ENCODE data around the gene MEX3D. TPM values are rescaled to one million over a fixed set of nuclear protein-coding genes. Genes with fewer than 3 reads are reported as not detected.

Gene MEX3D
- total RNA-seq, 1 experiment from 2014 or later, result 64.0 TPM

DNA sequence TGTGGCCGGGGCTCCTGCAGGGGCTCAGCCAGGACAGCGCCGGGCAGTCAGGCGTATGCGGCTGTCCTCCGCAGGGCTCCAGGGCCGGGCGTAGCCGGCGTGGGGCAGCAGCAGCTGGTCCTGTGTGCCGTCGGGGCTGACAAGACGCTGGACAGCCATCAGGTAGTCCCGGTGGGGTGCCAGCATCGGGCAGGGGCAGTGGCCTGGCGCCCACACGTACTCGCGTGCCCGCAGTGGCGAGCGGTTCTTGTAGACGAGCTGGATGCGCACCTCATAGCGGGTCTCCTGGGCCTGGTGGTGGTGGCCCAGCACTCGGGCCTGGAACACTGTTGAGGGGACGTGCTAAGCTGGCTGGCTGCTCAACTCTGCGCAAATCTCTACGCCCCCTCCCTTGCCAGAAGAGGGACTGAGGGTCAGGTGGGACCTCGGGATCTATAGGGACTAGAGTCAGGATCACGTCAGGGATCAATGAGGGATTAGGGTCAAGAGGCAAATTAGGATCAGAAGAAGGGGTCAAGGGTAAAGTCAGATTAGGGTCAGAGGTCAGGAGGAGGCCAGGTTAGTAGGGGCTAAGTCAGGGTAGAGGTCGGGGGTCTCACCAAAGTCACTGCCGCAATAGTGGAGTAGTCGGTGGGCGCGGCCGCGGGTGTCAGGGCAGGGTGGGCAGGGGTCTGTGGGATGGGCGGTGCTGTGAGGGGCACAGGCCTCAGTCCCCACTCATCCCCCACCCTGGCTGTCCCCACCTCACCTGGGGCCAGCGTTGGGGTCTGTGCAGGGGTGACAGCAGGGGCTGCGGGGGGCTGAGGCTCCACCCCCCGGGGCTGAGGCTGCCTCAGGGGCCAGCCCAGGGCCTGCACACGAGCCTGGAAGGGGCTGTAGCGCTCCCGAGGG is 61.9 kb downstream of the MEX3D start:
- Histone ChIP-seq H3K79me2 (ENCODE audit: low read length) (no peaks in the 10 kb centered on the region), H3K36me3 (ENCODE audit: low read depth, low read length) (no peaks in the 10 kb centered on the region), H3K9ac (ENCODE audit: low read length) (no peak overlapping the region), H3K27me3 (ENCODE audit: low read length) (no peaks in the 10 kb centered on the region), H3K4me3 (ENCODE audit: low read length) (no peak overlapping the region), H3K4me2 (ENCODE audit: low read length) (no peak overlapping the region), H3K4me1 (ENCODE audit: insufficient read depth, low read length) (no peaks in the 10 kb centered on the region; the same call in 1 of the 2 replicates), H2AFZ (ENCODE audit: low read length) (no peak overlapping the region), H3K9me2 (replicated peaks; ENCODE audit: low read length) (no peaks in the 10 kb centered on the region), H4K20me1 (ENCODE audit: low read length) (no peaks in the 10 kb centered on the region), H3F3A (ENCODE audit: low read length, unreplicated experiment) (no peaks in the 10 kb centered on the region), H3K27ac (ENCODE audit: low read length) (no peak overlapping the region), H3K9me3 (ENCODE audit: low read length) (no peaks in the 10 kb centered on the region)
- no peak for TF ChIP-seq EZH2phosphoT487 (IDR thresholded peaks at IDR 0.05; ENCODE audit: borderline replicate concordance, low read length)
- TF ChIP-seq, protein P1, sequence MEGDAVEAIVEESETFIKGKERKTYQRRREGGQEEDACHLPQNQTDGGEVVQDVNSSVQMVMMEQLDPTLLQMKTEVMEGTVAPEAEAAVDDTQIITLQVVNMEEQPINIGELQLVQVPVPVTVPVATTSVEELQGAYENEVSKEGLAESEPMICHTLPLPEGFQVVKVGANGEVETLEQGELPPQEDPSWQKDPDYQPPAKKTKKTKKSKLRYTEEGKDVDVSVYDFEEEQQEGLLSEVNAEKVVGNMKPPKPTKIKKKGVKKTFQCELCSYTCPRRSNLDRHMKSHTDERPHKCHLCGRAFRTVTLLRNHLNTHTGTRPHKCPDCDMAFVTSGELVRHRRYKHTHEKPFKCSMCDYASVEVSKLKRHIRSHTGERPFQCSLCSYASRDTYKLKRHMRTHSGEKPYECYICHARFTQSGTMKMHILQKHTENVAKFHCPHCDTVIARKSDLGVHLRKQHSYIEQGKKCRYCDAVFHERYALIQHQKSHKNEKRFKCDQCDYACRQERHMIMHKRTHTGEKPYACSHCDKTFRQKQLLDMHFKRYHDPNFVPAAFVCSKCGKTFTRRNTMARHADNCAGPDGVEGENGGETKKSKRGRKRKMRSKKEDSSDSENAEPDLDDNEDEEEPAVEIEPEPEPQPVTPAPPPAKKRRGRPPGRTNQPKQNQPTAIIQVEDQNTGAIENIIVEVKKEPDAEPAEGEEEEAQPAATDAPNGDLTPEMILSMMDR (conservative IDR thresholded peaks at IDR 0.05; ENCODE audit: low read depth, low read length), result no peak
- no peak for TF ChIP-seq EZH2 (IDR thresholded peaks at IDR 0.05; ENCODE audit: low read length, unreplicated experiment)
- no peak for ATAC-seq
- ChIA-PET CTCF (no interaction called here), POLR2A (ENCODE audit: unreplicated experiment) (no interaction called here)
- intact Hi-C loops (cut with micrococcal nuclease), result no loop called here
- DNase-seq, result no peak
- no TSS peak for BruUV-seq (replicated peaks)

DNA sequence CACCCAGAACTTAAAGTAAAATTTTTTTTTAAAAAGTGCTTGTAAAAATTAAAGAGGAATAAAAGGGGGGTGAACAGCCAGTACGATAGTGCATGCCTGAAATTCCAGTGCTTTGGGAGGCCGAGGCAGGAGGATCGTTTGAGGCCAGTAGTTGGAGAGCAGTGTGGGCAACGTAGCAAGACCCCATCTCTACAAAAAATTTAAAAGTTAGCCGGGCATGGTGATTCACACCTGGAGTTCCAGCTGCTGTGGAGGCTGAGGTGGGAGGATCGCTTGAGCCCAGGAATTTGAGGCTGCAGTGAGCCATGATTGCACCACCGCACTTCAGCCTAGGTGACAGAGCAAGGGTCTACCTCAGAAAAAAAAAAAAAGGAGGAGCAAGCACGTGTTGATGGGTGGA is 63.1 kb downstream of the MEX3D start:
- POLR2A ChIA-PET (ENCODE audit: unreplicated experiment), result no interaction called here
- Histone ChIP-seq H3K27me3 (ENCODE audit: low read length) (no peaks in the 10 kb centered on the region), H3K79me2 (ENCODE audit: low read length) (no peaks in the 10 kb centered on the region)

More for the DNA sequence above, 63.1 kb downstream of the MEX3D start:
- ATAC-seq, result no peak
- no peak for DNase-seq
- no peak overlapping the region for H3K9ac ChIP-seq (ENCODE audit: low read length)
- H4K20me1 ChIP-seq (ENCODE audit: low read length), result no peaks in the 10 kb centered on the region
- no peak overlapping the region for H3K27ac ChIP-seq (ENCODE audit: low read length)
- no peaks in the 10 kb centered on the region for H3K36me3 ChIP-seq (ENCODE audit: low read depth, low read length)
- H3K4me2 ChIP-seq (ENCODE audit: low read length), result no peak overlapping the region
- no peak overlapping the region for H3K4me3 ChIP-seq (ENCODE audit: low read length)
- H3K9me2 ChIP-seq (replicated peaks; ENCODE audit: low read length), result no peaks in the 10 kb centered on the region
- no peaks in the 10 kb centered on the region for H3F3A ChIP-seq (ENCODE audit: low read length, unreplicated experiment)
- H2AFZ ChIP-seq (ENCODE audit: low read length), result no peak overlapping the region
- no peaks in the 10 kb centered on the region; the same call in 1 of the 2 replicates for H3K4me1 ChIP-seq (ENCODE audit: insufficient read depth, low read length)
- CTCF ChIA-PET, result no interaction called here
- BruUV-seq (replicated peaks), result no TSS peak
- no peaks in the 10 kb centered on the region for H3K9me3 ChIP-seq (ENCODE audit: low read length)
- TF ChIP-seq EZH2 (IDR thresholded peaks at IDR 0.05; ENCODE audit: low read length, unreplicated experiment) (no peak), EZH2phosphoT487 (IDR thresholded peaks at IDR 0.05; ENCODE audit: borderline replicate concordance, low read length) (no peak)
- TF ChIP-seq, protein P1 (conservative IDR thresholded peaks at IDR 0.05; ENCODE audit: low read depth, low read length), result no peak
- intact Hi-C loops (cut with micrococcal nuclease), result no loop called here

Other genes starting within 250 kb of the MEX3D start
- 102 and 111 TPM in 2 replicates for gene NDUFS7, start 184.4 kb downstream of the MEX3D start, total RNA-seq (2014; rRNA removed)
- 74.9 and 75.6 TPM in 2 replicates for gene GAMT, start 166.8 kb downstream of the MEX3D start, total RNA-seq (2014; rRNA removed)
- gene DAZAP1, start 160.7 kb downstream of the MEX3D start, total RNA-seq (2014; rRNA removed), result 177 and 178 TPM in 2 replicates
- 1,797 and 2,672 TPM in 2 replicates for gene RPS15, start 129.9 kb downstream of the MEX3D start, total RNA-seq (2014; rRNA removed)
- 0.29 and 1.4 TPM in 2 replicates for gene APC2, start 118.2 kb downstream of the MEX3D start, total RNA-seq (2014; rRNA removed)
- 45.0 and 54.9 TPM in 2 replicates for gene C19orf25, start 89.1 kb downstream of the MEX3D start, total RNA-seq (2014; rRNA removed)
- 3.9 and 5.7 TPM in 2 replicates for gene PCSK4, start 78.0 kb downstream of the MEX3D start, total RNA-seq (2014; rRNA removed)
- gene REEP6, start 77.1 kb downstream of the MEX3D start, total RNA-seq (2014; rRNA removed), result 27.2 and 34.7 TPM in 2 replicates
- 1.7 and 5.0 TPM in 2 replicates for gene ADAMTSL5, start 55.3 kb downstream of the MEX3D start, total RNA-seq (2014; rRNA removed)
- not detected in 2 replicates for gene PLK5, start 44.2 kb downstream of the MEX3D start, total RNA-seq (2014; rRNA removed)
- 131 and 164 TPM in 2 replicates for gene MBD3, start 24.5 kb upstream of the MEX3D start, total RNA-seq (2014; rRNA removed)
- 148 and 157 TPM in 2 replicates for gene UQCR11, start 37.1 kb upstream of the MEX3D start, total RNA-seq (2014; rRNA removed)
- gene TCF3, start 84.3 kb upstream of the MEX3D start, total RNA-seq (2014; rRNA removed), result 147 and 196 TPM in 2 replicates
- gene ONECUT3, start 185.2 kb upstream of the MEX3D start, total RNA-seq (2014; rRNA removed), result 1.4 and 2.0 TPM in 2 replicates
- gene ATP8B3, start 244.0 kb upstream of the MEX3D start, total RNA-seq (2014; rRNA removed), result 3.9 and 4.2 TPM in 2 replicates

Data from PC-3 (cell line).